SK-N-SH treated with all-trans-retinoic acid at 6 μM for 48 hours (cell line): ENCODE data around the gene GRB14.

Source experiments
- ATAC-seq: fragments of 200-7000 bp; cut with Tn5 transposase; 3 replicates; pipeline ENCODE4 v1.9.1; 2020; ENCODE audit warnings: mild to moderate bottlenecking, moderate library complexity
- CSDC2 ChIP-seq: fragments of 250-450 bp; sonication (Bioruptor Pico); IDR thresholded peaks from 2 replicates; pipeline ENCODE4 v1.5.0; 2020; ENCODE audit warnings: mild to moderate bottlenecking, moderate library complexity
- CSRNP3 ChIP-seq: fragments of 250-450 bp; sonication (Bioruptor Pico); IDR thresholded peaks from 2 replicates; pipeline ENCODE4 v1.5.1; 2021; ENCODE audit warnings: mild to moderate bottlenecking, moderate library complexity
- ESRRG ChIP-seq: fragments of 250-450 bp; sonication (Bioruptor Pico); IDR thresholded peaks from 2 replicates; pipeline ENCODE4 v1.6.1; 2021; ENCODE audit warnings: mild to moderate bottlenecking
- ISL1 ChIP-seq: fragments of 250-450 bp; sonication (Bioruptor Pico); IDR thresholded peaks from 2 replicates; pipeline ENCODE4 v2.1.2; 2022; ENCODE audit warnings: mild to moderate bottlenecking, moderate library complexity
- OSR1 ChIP-seq: fragments of 250-450 bp; sonication (Bioruptor Pico); IDR thresholded peaks from 2 replicates; pipeline ENCODE4 v1.8.0; 2022; ENCODE audit warnings: moderate library complexity, mild to moderate bottlenecking, inconsistent platforms
- PATZ1 ChIP-seq: fragments of 250-450 bp; sonication (Bioruptor Pico); IDR thresholded peaks from 2 replicates; pipeline ENCODE4 v1.8.0; 2020; ENCODE audit warnings: mild to moderate bottlenecking, moderate library complexity, borderline replicate concordance
- PPARA ChIP-seq: fragments of 250-450 bp; sonication (Bioruptor Pico); IDR thresholded peaks from 2 replicates; pipeline ENCODE4 v1.5.0; 2020; ENCODE audit warnings: mild to moderate bottlenecking, borderline replicate concordance
- RARB ChIP-seq: fragments of 250-450 bp; sonication (Bioruptor Pico); IDR thresholded peaks from 2 replicates; pipeline ENCODE4 v1.8.0; 2021; ENCODE audit warnings: mild to moderate bottlenecking, moderate library complexity
- SNAI2 ChIP-seq: fragments of 250-450 bp; sonication (Bioruptor Pico); IDR thresholded peaks from 2 replicates; pipeline ENCODE4 v1.5.0; 2020; ENCODE audit warnings: mild to moderate bottlenecking, moderate library complexity
- TCF4 ChIP-seq: fragments of 250-450 bp; sonication (Bioruptor Pico); IDR thresholded peaks from 2 replicates; pipeline ENCODE4 v1.8.0; 2021; ENCODE audit warnings: mild to moderate bottlenecking, moderate library complexity, borderline replicate concordance
- TOX ChIP-seq: fragments of 250-450 bp; sonication (Bioruptor Pico); IDR thresholded peaks from 2 replicates; pipeline ENCODE4 v1.8.0; 2021; ENCODE audit warnings: mild to moderate bottlenecking, moderate library complexity, borderline replicate concordance
- TSHZ2 ChIP-seq: fragments of 250-450 bp; sonication (Bioruptor Pico); IDR thresholded peaks from 2 replicates; pipeline ENCODE4 v1.5.0; 2020; ENCODE audit warnings: mild to moderate bottlenecking, moderate library complexity
- ZC3H10 ChIP-seq: fragments of 250-450 bp; sonication (Bioruptor Pico); IDR thresholded peaks from 2 replicates; pipeline ENCODE4 v1.5.1; 2021; ENCODE audit warnings: mild to moderate bottlenecking, moderate library complexity
- ZFP30 ChIP-seq: fragments of 450-650 bp; formaldehyde crosslinking; IDR thresholded peaks from 2 replicates; pipeline ENCODE4 v1.5.0; 2022; ENCODE audit warnings: mild to moderate bottlenecking, moderate library complexity
- ZNF565 ChIP-seq: fragments of 450-650 bp; formaldehyde crosslinking; conservative IDR thresholded peaks from 2 replicates; pipeline ENCODE4 v1.5.0; 2020; ENCODE audit warnings: low read depth, mild to moderate bottlenecking, moderate library complexity
- ZNF70 ChIP-seq: fragments of 450-650 bp; formaldehyde crosslinking; IDR thresholded peaks from 2 replicates; pipeline ENCODE4 v1.5.0; 2020; ENCODE audit warnings: mild to moderate bottlenecking, moderate library complexity
- TF ChIP-seq, protein P1 (sequence below): fragments of 250-450 bp; sonication (Bioruptor Pico); IDR thresholded peaks from 2 replicates; pipeline ENCODE4 v1.5.1; 2020; ENCODE audit warnings: low read depth, mild to moderate bottlenecking, moderate library complexity

GRB14 gene

DNA sequence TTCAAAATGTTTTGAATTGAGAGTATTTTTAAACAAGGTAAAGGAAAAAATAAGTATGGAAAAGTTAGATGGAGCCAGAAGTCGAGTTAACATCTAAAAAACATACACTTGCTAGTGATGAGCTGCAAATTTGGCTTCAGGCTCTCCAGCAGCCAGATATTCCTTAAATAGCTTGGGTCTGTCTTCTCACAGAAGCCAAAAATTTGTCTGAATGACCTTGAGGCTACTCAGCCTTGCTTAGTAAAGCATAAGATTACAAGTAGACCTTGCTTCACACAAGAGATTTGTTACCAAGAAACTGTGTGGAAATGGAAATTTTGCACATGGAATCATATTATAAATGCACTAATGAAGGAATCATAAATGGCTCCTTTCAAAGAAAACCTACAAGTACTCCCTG is 40.8 kb upstream of the GRB14 start:
- no peak for TF ChIP-seq TSHZ2 (CRISPR knock-in tag)
- no peak for TF ChIP-seq CSRNP3
- no peak for TF ChIP-seq ZNF565
- TF ChIP-seq ZC3H10 (CRISPR knock-in tag), result no peak
- no peak for TF ChIP-seq RARB (CRISPR knock-in tag)
- no peak for TF ChIP-seq ZNF70
- ATAC-seq, result no peak

GRCh38 chr2:164661349-164661748 is 40.1 kb upstream of the GRB14 start:
- TF ChIP-seq OSR1, result no peak
- TF ChIP-seq ZC3H10 (CRISPR knock-in tag), result peak; percentile 66; the same call in 1 of the 2 replicates
- TF ChIP-seq, protein P1, sequence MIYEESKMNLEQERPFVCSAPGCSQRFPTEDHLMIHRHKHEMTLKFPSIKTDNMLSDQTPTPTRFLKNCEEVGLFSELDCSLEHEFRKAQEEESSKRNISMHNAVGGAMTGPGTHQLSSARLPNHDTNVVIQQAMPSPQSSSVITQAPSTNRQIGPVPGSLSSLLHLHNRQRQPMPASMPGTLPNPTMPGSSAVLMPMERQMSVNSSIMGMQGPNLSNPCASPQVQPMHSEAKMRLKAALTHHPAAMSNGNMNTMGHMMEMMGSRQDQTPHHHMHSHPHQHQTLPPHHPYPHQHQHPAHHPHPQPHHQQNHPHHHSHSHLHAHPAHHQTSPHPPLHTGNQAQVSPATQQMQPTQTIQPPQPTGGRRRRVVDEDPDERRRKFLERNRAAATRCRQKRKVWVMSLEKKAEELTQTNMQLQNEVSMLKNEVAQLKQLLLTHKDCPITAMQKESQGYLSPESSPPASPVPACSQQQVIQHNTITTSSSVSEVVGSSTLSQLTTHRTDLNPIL, result peak; percentile 45; the same call in 1 of the 2 replicates
- TF ChIP-seq TCF4 (CRISPR knock-in tag), result 0 out of 2 replicates have a peak, but pooled peaks have one; percentile 28
- no peak for TF ChIP-seq CSDC2
- TF ChIP-seq ESRRG (CRISPR knock-in tag), result no peak
- no peak for TF ChIP-seq TOX
- TF ChIP-seq CSRNP3, result no peak
- TF ChIP-seq ZFP30 (CRISPR knock-in tag), result no peak
- TF ChIP-seq ISL1 (CRISPR knock-in tag), result peak; percentile 94
- no peak for TF ChIP-seq TSHZ2 (CRISPR knock-in tag)
- no peak for TF ChIP-seq SNAI2 (CRISPR knock-in tag)
- no peak for TF ChIP-seq PATZ1 (CRISPR knock-in tag)
- TF ChIP-seq PPARA (CRISPR knock-in tag), result no peak
- TF ChIP-seq, all 23 proteins: peak for 4
- ATAC-seq, result no peak

- peak; percentile 91 for ATAC-seq
- TF ChIP-seq ISL1 (CRISPR knock-in tag), result peak; percentile 48
- no peak for TF ChIP-seq TOX
Observed at GRCh38 chr2:164657129-164657528, 35.8 kb upstream of the GRB14 start.
